Mesendoderm (in vitro differentiated cells): ENCODE measurements around the gene KCNQ1.

Experiments used
- DNase-seq: peaks from one replicate; pipeline ENCODE4 v3.0.0; 2013
- H2AK5ac ChIP-seq: 2 replicates; pipeline ENCODE4 v1.6.1; 2013; ENCODE audit warnings: low read length, inconsistent platforms
- H2BK120ac ChIP-seq: 2 replicates; pipeline ENCODE4 v1.6.1; 2013; ENCODE audit warnings: low read depth, mild to moderate bottlenecking, low read length, moderate library complexity, mixed read lengths
- H2BK15ac ChIP-seq: replicated peaks from 2 replicates; pipeline ENCODE4 v1.6.1; 2013; ENCODE audit warnings: low read depth, mild to moderate bottlenecking, moderate library complexity
- H2BK5ac ChIP-seq: 2 replicates; pipeline ENCODE4 v1.6.1; 2013; ENCODE audit warnings: low read length, inconsistent platforms
- H3K18ac ChIP-seq: 2 replicates; pipeline ENCODE4 v1.6.1; 2013; ENCODE audit warnings: mild to moderate bottlenecking, low read length, mixed read lengths
- H3K23ac ChIP-seq: one replicate; pipeline ENCODE4 v1.6.1; 2013; ENCODE audit warnings: low read length
- H3K27ac ChIP-seq: 2 replicates; pipeline ENCODE4 v1.5.1; 2013; ENCODE audit warnings: low read depth, mild to moderate bottlenecking, inconsistent platforms, low read length, moderate library complexity
- H3K27me3 ChIP-seq: 2 replicates; pipeline ENCODE4 v1.6.1; 2013; ENCODE audit warnings: low read length, control low read depth, mild to moderate bottlenecking, inconsistent platforms; ENCODE audit not compliant: insufficient read depth, poor library complexity
- H3K36me3 ChIP-seq: 2 replicates; pipeline ENCODE4 v1.6.1; 2013; ENCODE audit warnings: low read length, inconsistent platforms; ENCODE audit not compliant: control insufficient read depth, insufficient read depth
- H3K4ac ChIP-seq: one replicate; pipeline ENCODE4 v1.6.1; 2013; ENCODE audit warnings: low read depth, mild to moderate bottlenecking, low read length, moderate library complexity
- H3K4me1 ChIP-seq: 2 replicates; pipeline ENCODE4 v1.6.1; 2013; ENCODE audit warnings: low read depth, low read length, inconsistent platforms; ENCODE audit not compliant: control insufficient read depth
- H3K4me2 ChIP-seq: 2 replicates; pipeline ENCODE4 v1.6.1; 2013; ENCODE audit warnings: low read length
- H3K4me3 ChIP-seq: 2 replicates; pipeline ENCODE4 v1.5.1; 2013; ENCODE audit warnings: mild to moderate bottlenecking, low read length
- H3K56ac ChIP-seq: one replicate; pipeline ENCODE4 v1.6.1; 2013; ENCODE audit warnings: low read length
- H3K79me1 ChIP-seq: 2 replicates; pipeline ENCODE4 v1.6.1; 2013; ENCODE audit warnings: low read length, inconsistent platforms
- H3K79me2 ChIP-seq: 2 replicates; pipeline ENCODE4 v1.6.1; 2013; ENCODE audit warnings: mild to moderate bottlenecking, low read length; ENCODE audit not compliant: control insufficient read depth, insufficient read depth
- H3K9ac ChIP-seq: 2 replicates; pipeline ENCODE4 v1.6.1; 2013; ENCODE audit warnings: low read length, inconsistent platforms
- H4K5ac ChIP-seq: one replicate; pipeline ENCODE4 v1.6.1; 2013; ENCODE audit warnings: low read length
- H4K8ac ChIP-seq: one replicate; pipeline ENCODE4 v1.6.1; 2013; ENCODE audit warnings: low read depth, mild to moderate bottlenecking, control low read depth, low read length, moderate library complexity
- WGBS: extraction: QIAGEN DNeasy Blood & Tissue Kit; methylation state at CpG from one replicate; pipeline ENCODE4 v1.1.7; 2013; ENCODE audit warnings: low lambda C conversion rate, missing lambda C conversion rate; ENCODE audit not compliant: insufficient coverage; ENCODE audit errors: extremely low coverage; 5-methylcytosine and 5-hydroxymethylcytosine counted together

Gene KCNQ1

DNA sequence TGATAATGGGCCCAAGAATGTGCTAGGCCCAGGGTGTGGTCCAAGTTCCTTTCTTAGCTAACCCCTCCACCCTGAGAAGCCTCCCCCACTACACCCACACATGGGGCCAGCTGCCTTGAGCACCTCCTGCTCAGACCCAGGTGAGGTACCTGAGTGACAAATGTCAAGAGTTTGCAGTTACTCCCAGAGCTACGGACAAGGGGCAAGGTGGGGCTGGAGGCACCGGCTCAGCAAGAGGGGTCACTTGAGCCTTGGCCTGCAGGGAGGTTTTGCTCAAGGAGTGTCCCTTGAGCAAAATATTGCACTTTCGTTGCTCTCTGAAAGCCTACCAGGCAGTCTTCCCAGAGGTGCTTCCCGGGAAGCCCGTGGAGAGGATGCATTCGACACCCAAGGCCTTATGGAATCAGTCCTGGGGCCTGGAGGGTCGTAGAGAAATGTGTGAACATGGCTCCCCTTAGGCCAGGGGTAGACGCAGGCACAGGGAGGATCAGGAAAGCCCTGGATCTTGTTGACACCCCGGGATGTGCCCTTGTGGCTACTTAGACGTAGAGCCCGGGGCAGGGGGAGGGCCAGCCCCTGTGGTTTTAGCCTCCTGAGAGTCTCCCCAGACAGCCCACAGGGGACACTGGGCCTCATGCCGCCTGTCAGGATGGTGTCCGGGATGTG lies 114.2 kb downstream of the KCNQ1 start:
- Histone ChIP-seq H3K36me3 (no peaks in the 10 kb centered on the region), H3K56ac (no peak overlapping the region), H3K4me3 (no peak overlapping the region), H4K8ac (no peak overlapping the region), H2AK5ac (no peak overlapping the region), H3K18ac (no peak overlapping the region), H3K79me1 (no peaks in the 10 kb centered on the region), H3K79me2 (no peaks in the 10 kb centered on the region), H3K4ac (no peak overlapping the region), H2BK120ac (no peak overlapping the region), H3K4me2 (no peak overlapping the region), H3K4me1 (no peaks in the 10 kb centered on the region), H3K27me3 (no peaks in the 10 kb centered on the region), H2BK15ac (no peak overlapping the region), H3K23ac (no peak overlapping the region), H4K5ac (no peak overlapping the region), H2BK5ac (no peak overlapping the region), H3K27ac (no peak overlapping the region), H3K9ac (no peak overlapping the region)
- no peak for DNase-seq
- WGBS = no CpG with 5 or more reads among the region's 13 CpGs

DNA sequence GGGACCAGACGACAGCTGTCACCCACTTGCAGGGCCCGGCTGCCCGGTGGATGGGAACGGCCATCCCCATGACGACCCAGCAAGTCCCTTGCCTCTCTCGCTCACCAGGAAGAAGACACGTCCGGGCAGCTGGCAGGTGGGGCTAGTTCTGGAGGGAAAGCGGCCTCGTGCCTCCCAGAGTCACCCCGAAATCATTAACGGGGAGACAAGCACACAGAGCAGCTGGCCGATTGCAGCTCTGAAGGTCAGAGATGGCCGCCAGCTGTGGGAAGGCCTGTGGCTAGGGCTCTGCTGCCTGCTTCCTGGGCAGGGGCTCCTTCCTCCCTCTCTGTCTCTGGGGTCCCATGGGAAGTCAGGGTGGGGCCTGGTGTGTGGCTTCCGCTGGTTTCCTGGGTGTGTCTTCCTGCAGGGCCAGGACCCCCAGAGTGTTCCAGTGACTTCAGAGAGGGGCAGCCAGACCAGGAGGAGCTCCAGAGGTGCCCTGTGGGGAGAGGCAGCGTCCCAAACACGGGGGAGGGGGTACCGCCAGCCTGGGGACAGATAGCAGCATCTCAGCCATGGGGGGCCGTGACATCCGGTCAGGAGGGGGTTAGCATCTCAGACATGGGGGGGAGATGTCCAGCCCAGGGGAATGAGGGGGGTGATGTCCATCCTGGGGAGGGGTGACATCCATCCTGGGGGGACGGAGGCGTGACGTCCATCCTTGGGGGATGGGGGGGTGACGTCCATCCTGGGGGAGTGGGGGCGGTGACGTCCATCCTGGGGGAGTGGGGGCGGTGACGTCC lies 114.9 kb downstream of the KCNQ1 start:
- Histone ChIP-seq H3K9ac (no peak overlapping the region), H3K79me1 (no peaks in the 10 kb centered on the region), H3K27ac (no peak overlapping the region), H3K27me3 (no peaks in the 10 kb centered on the region), H2BK15ac (no peak overlapping the region), H3K56ac (no peak overlapping the region), H3K18ac (no peak overlapping the region), H4K5ac (no peak overlapping the region), H3K79me2 (no peaks in the 10 kb centered on the region), H2BK120ac (no peak overlapping the region), H2AK5ac (no peak overlapping the region), H3K4me2 (no peak overlapping the region), H4K8ac (no peak overlapping the region), H3K36me3 (no peaks in the 10 kb centered on the region), H2BK5ac (no peak overlapping the region), H3K23ac (no peak overlapping the region), H3K4me3 (no peak overlapping the region), H3K4ac (no peak overlapping the region), H3K4me1 (no peaks in the 10 kb centered on the region)
- WGBS = no CpG with 5 or more reads among the region's 28 CpGs
- DNase-seq = no peak

DNA sequence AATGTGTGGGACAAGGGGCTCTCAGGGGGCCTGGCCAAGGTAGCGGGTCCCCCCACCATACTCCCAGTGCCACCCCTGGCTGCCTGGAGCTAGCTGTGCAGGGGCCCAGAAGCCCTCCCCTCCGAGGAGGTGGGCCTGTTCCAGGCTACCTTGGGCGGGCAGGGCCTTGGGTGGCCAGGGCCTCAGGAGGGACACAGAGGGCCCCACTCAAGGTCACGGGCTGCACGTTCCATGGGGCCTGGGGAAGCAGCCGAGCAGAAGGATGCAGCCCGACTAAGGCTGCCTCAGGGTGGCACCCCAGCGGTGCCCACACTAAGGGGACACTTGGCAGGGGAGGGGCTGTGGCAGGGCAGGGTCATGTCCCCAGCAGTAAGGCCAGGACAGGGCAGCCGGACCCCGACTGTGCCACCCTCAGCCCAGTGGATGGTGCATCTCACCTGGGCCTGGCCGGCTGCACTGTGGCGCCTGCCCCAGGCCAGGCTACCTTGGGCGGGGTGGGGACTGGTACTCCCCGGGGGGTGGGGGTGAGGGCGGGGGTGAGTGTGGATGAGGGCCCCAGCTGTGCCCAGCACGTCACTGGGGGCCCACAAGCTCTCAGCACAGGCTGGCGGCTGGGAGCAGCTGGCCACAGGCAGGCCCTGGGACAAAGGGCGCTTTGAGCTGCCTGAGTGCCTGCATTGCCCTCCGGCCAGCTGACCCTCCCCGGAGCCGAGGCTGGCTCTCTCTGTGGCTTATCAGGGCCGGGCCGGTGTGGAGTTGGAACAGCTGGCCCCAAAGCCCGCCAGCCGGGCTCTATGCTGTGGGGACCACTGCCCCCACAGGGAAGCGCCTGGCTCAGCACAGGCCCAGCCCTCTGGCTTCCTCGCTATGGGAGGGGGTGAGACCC lies 117.1 kb downstream of the KCNQ1 start:
- Histone ChIP-seq H3K36me3 (no peaks in the 10 kb centered on the region), H3K4me1 (no peaks in the 10 kb centered on the region), H3K18ac (no peak overlapping the region), H3K9ac (no peak overlapping the region), H4K5ac (no peak overlapping the region), H3K4me3 (no peak overlapping the region), H3K27ac (no peak overlapping the region), H3K4ac (no peak overlapping the region), H4K8ac (no peak overlapping the region), H2AK5ac (no peak overlapping the region), H3K23ac (no peak overlapping the region), H3K79me1 (no peaks in the 10 kb centered on the region), H2BK5ac (no peak overlapping the region), H2BK15ac (no peak overlapping the region), H3K4me2 (no peak overlapping the region), H3K27me3 (no peaks in the 10 kb centered on the region), H3K56ac (no peak overlapping the region), H3K79me2 (no peaks in the 10 kb centered on the region), H2BK120ac (no peak overlapping the region)
- no peak for DNase-seq
- no CpG with 5 or more reads among the region's 27 CpGs for WGBS

DNA sequence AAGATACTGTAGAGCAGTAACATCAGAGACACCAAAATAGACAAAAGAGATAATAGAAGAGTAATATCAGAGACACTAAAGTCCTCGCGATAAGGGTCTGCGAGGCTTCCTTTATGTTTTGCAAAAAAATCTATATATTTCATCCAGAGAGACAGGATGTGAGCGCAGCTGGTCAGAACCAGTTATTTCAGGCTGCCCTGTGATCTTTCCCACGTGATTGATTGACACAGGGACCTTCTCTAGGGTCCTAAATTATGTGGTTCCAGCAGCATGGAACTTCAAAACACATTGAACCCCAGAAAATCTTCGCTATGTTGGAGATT lies 118.0 kb downstream of the KCNQ1 start:
- no peak overlapping the region for H2AK5ac ChIP-seq
- H3K23ac ChIP-seq = no peak overlapping the region
- no peaks in the 10 kb centered on the region for H3K36me3 ChIP-seq
- no peak overlapping the region for H2BK120ac ChIP-seq
- no peak overlapping the region for H3K27ac ChIP-seq
- no peak overlapping the region for H2BK5ac ChIP-seq
- no peaks in the 10 kb centered on the region for H3K79me1 ChIP-seq
- WGBS = no CpG with 5 or more reads among the region's 6 CpGs
- H3K4me3 ChIP-seq = no peak overlapping the region
- no peak overlapping the region for H4K8ac ChIP-seq
- H3K27me3 ChIP-seq = no peaks in the 10 kb centered on the region
- no peak overlapping the region for H3K4ac ChIP-seq
- H3K56ac ChIP-seq = no peak overlapping the region
- no peak overlapping the region for H2BK15ac ChIP-seq
- no peak overlapping the region for H3K9ac ChIP-seq
- no peaks in the 10 kb centered on the region for H3K4me1 ChIP-seq
- H3K18ac ChIP-seq = no peak overlapping the region
- no peak overlapping the region for H3K4me2 ChIP-seq
- H4K5ac ChIP-seq = no peak overlapping the region
- DNase-seq = no peak
- H3K79me2 ChIP-seq = no peaks in the 10 kb centered on the region

DNA sequence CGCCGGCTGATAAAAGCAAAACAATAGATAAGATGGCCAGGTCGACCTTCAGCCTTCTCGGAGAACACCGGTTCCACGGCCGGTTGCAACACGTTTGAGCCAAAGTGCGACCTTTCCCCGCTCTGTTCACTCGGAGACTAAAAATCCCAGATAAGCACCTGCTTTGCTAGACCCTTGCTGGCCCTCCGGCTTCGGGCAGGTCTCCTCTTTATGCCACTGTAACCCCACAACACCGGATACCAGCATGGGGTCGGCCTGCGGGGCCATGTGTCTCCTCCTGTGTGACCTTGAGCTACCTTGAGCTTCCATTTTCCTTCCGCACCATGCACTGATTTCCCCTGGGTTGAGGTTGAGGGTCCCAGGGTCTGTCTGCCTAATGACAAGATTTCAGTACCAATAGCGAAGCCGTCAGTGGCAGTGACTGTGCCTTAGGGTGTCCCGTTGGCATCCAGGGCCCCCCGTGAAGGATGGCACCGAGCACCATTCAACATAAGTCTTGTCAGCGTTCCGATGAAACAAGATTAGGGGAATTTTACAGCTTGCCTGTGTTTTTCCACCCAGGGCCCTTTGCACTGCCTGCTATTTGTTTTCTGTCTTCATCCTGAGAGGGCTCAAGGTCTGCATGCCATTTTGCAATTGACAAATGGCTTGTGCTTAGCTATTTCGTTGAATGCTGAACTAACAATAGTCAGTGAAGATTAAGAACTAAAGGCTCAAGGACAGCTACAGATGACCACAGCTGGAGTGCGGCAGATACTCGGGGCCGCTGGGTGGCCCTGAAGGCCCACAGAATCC lies 118.6 kb downstream of the KCNQ1 start:
- Histone ChIP-seq H3K56ac (no peak overlapping the region), H3K18ac (no peak overlapping the region), H3K27ac (no peak overlapping the region), H2BK15ac (no peak overlapping the region), H3K4ac (no peak overlapping the region), H4K8ac (no peak overlapping the region), H4K5ac (no peak overlapping the region), H3K27me3 (no peaks in the 10 kb centered on the region), H3K23ac (no peak overlapping the region), H3K4me3 (no peak overlapping the region), H2AK5ac (no peak overlapping the region), H3K4me2 (no peak overlapping the region), H2BK120ac (no peak overlapping the region), H2BK5ac (no peak overlapping the region), H3K79me1 (no peaks in the 10 kb centered on the region), H3K9ac (no peak overlapping the region), H3K36me3 (no peaks in the 10 kb centered on the region), H3K4me1 (no peaks in the 10 kb centered on the region), H3K79me2 (no peaks in the 10 kb centered on the region)
- WGBS = no CpG with 5 or more reads among the region's 28 CpGs
- no peak for DNase-seq
